DMS114 treated with DMSO at 0.1 percent for 48 hours (cell line): Measurements from ENCODE around the gene FBXW10B.
"Not testable (repeated sequence)": the region's sequence is repeated elsewhere in the genome, so short reads cannot be mapped to it uniquely, and the experiment has no call there.

Source experiments
- DNase-seq: peaks from one replicate; lab custom pipeline; 2025; ENCODE audit not compliant: unreplicated experiment; lab: John Stamatoyannopoulos, UW

Gene FBXW10B, protein sequence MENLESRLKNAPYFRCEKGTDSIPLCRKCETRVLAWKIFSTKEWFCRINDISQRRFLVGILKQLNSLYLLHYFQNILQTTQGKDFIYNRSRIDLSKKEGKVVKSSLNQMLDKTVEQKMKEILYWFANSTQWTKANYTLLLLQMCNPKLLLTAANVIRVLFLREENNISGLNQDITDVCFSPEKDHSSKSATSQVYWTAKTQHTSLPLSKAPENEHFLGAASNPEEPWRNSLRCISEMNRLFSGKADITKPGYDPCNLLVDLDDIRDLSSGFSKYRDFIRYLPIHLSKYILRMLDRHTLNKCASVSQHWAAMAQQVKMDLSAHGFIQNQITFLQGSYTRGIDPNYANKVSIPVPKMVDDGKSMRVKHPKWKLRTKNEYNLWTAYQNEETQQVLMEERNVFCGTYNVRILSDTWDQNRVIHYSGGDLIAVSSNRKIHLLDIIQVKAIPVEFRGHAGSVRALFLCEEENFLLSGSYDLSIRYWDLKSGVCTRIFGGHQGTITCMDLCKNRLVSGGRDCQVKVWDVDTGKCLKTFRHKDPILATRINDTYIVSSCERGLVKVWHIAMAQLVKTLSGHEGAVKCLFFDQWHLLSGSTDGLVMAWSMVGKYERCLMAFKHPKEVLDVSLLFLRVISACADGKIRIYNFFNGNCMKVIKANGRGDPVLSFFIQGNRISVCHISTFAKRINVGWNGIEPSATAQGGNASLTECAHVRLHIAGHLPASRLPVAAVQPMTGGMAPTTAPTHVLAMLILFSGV

DNA sequence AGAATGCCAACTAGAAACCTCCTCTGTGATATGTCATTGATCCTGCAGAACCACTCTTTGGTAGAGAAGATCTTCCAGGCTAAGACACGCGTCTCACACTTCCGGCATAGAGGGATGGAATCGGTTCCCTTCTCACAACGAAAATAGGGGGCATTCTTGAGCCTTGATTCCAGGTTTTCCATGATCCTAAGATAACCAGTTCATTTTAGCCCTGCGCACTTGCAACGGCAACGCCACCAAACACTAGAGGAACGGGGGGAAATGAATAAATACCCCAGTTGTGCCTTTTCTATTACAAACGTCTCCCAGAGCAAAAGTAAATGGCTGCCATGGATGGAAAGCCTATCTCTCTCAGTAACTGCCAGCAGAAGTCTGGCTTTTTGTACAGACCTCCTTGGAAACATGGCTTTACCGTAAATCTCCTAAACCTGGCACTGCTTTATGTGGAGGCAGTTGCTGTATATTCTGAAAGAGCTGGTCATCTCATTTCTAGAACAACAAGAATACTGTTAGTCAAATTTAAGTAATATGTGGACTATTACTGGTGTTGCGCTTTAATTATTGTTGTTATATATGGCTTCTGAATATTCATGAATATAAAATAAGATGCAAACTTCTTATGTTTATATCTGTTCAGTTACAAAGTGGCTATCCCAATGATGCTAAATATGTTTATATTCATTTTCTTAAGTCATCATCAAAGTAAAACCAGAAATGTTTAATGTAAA, at the start of gene FBXW10B:
FBXW10B (minus strand) TSS at position 374 of the 728 bp plus-strand sequence; CDS start at position 182, 192 bp downstream.
- not testable (repeated sequence) for DNase-seq

DNA sequence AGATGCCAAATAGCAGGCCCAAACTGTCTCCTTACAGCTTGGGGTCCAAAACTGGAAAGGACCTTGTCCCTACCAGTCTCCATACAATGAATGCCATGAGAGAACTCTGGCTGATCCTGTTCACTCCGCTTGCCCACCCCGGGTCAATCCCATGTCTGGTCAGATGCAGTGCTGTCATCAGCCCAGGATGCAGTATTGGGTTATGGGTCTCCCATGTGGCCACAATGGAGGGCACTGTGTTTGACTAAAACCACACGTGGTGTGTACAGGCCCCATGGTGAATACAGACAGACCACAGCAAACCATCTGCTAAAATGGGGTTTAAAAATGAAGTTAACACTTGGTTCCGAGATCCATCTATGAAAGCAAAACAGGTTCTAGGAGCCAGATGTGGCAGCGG, 44.2 kb upstream of the FBXW10B start:
- DNase-seq, result no peak

DNA sequence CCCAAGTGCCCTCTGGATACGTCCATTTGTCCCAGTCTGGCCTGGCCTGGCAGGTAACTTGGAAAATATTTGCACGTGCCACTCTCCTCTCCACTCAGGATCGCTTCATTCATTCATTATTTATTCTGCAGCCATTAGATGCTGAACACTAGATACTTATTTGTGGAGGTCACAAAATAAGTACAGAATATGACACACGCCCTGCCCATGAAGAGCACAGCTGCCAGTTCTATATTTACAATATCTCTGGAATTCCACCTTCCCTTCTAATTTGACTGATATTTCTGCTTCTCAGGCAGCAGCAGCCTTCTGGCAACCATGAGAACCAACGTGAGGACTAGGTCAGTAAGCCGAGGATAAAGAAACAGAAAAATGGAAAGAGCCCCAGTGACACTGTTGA, 43.7 kb upstream of the FBXW10B start:
- no peak for DNase-seq

DNA sequence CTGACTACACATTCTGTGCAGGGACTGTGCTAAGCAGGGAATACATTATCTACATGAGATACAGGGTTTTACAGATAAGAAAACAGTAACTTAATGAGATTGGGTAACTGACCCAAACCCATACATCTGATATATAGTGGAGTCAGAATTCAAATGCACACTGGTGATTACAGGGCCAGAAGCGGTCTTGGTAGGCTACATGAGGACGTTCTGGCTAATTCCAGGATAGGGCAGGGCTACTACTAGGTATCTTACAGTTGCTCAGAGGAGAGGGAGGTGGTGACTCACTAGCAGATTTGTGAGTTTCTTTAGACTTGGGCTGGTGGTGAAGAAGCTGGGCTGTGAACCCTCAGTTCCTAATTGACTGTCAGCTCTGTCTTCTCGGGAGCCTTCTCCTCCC, 43.2 kb upstream of the FBXW10B start:
- DNase-seq, result no peak

DNA sequence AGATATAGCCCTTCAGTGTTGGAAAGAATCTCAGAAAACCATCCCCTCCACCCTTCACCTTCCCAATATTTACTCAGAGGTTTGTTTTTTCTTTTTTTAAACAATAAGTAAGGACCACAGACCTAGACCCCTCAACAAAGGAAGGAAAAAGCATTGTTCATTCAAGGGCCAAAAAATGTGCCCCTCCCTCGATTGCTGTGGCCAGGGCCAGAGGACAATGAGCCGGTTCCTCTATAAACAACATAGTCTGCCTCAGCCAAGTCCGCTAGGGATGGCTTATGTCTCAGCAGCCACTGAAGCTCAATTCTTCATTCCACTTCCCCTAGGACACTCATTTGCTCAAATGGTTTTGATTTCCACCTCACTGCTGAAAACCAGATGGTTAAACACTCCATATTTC, 40.6 kb upstream of the FBXW10B start:
- no peak for DNase-seq

DNA sequence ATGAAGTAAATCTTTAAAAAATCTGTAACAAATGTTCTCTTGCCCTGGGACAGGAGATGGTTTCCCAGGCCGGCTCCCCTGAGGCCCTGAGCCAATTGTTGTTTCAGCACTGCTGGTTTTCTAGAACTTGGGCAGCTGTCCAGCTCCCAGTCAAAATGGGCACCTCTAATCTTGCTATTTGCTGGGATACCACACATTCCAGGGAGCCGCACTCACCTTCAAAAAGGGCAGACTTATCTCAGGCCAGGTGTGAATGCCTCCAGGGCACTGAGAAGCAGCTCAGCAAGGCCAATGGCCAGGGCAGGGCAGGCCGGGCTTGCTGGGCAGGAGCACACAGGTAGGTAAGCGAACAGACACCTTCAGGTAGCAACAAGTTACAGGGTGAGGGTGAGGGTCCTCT, 40.2 kb upstream of the FBXW10B start:
- DNase-seq, result no peak

DNA sequence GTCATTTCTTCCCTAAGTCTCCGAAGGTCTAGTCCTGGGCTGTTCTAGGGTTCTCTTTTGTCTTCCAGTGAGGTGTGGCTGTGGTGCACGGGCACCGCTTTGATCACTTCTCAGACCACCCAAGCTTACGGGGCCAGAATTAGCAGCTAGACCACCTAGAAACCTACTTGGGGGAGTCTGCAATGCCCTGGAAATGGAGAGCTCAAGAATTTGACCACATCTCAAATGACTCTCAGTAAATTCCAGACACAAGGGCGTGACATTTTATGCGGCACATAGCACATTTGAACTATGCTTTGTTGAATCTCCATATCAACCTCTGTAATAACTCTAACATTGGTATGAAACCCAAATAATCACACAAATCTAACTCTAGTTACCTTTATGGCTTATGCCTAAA, 39.7 kb upstream of the FBXW10B start:
- DNase-seq, result no peak

DNA sequence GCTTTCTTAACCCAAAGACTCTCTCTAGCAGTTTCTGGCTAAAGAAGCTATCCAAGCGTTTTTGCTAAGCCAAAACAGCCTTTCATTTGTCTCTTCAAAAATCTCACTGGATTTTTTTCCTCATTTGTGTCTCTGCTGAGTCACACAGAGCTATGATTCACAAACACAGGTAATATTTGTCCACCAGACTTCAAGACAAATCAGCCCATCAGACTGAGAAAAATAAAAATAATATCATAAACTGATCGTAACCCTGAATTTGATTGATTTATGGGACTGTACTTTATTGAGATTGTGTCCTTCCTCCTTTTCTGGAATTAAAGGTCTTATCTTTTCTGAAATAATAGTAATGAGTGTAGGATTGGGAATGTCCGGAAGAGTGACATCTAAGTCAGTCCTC, 38.8 kb upstream of the FBXW10B start:
- DNase-seq, result no peak

DNA sequence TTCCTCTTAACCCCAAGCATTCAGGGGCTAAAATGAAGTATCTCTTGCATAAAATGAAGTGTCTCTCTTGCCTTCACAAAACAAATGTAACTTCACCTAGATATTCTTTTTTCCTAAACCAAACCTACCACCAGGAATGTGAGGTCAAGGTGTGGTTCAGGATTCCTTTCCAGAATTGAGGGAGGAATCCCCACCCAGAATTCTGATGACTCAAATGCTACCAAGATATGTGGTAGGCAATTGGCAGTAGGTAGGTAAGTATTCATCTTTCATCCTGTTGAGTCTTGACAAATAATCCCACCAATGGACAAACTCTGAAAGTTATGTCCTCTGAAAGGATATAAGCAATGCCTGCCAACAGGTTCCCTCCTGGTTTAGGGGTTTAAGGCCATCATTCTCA, 38.4 kb upstream of the FBXW10B start:
- DNase-seq, result no peak

DNA sequence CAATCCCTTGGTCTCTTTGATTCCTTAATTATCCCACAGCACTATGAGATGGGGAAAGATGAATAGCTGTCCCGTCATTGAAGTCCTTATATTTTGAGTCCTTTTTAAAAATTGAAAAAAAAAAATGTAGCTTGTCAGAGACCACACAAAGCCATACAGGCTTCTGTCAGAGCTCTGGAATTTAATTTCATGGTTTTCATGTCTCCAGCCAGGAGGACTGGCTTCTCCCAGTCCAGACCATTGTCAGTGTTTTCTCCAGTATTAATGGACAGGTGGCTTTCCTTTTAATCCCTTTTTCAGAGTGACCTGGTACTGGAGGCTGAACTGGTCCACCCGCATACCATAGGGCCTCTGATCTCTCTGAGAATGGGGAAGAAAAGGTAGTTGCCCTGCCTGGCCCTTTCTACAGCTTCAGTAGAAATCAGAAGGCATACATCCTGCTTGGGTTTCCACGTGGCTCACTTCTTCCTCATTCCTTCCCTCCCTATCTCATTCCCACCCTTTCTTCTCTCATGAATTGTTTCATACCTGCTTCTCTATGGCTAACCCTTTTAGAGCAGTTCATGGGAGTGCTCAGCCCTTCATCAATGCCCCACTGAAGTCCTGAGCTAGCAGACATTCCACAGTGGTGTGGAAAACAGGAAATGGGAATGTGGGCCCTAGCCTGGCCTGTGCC, 35.5 kb upstream of the FBXW10B start:
- DNase-seq, result no peak

DNA sequence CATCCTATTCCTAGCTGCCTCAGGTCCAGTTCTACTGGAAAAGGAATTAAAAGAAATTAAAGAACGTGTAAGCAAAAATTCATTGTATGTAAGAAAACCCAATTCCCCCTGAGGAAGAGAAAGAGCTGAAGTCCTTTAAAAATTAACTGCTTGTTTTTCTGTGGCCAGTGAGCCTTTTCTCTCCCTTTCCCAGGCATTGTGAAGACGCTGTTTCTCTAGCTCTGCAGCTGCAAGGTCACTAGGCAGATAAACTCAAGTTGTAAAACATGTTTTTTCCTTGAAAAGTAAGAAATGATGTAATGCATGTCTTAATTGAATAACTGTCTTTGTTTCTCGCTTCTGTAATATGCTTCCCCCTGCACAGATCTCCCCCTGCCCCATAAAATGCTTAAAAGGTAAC, 34.9 kb upstream of the FBXW10B start:
- not testable (repeated sequence) for DNase-seq

DNA sequence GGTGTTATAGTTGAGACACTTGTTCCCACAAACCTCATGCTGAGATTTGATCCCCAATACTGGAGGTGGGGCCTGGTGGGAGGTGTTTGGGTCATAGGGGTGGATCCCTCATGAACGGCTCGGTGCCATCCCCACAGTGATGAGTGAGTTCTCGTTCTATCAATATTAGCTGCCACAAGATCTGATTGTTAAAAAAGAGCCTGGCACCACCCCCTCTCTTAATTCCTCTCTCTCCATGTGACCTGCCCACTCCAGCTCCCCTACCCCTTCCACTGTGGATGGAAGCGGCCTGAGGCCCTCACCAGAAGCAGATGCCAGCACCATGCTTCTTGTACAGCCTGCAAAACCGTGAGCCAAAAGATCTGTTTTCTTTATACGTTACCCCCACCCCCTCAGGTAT, 33.5 kb upstream of the FBXW10B start:
- no peak for DNase-seq

DNA sequence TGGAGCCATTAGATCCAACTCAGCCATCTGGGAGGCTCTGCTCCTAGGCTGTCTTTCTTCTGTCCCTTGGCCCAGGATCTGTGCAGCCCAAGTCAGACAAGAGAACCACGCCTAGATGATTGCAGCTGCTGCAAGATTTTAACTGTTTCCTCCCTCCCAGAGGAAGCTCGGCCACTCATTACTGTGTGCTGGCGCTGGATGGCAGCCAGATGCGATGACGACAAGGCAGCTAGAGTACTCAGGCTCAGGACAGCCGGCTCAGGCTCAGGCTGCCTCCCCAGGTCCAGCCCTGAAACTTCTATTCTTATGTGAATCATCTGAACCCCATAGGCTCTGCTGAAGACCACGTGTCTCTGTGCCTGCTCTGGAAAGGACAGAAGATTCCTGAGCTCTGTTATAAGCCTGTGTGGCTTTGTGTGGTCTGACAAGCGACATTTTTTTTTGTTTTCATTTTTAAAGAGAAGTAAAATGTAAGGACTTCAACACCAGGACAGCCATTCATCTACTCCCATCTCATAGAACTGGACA, 32.1 kb upstream of the FBXW10B start:
- no peak for DNase-seq

DNA sequence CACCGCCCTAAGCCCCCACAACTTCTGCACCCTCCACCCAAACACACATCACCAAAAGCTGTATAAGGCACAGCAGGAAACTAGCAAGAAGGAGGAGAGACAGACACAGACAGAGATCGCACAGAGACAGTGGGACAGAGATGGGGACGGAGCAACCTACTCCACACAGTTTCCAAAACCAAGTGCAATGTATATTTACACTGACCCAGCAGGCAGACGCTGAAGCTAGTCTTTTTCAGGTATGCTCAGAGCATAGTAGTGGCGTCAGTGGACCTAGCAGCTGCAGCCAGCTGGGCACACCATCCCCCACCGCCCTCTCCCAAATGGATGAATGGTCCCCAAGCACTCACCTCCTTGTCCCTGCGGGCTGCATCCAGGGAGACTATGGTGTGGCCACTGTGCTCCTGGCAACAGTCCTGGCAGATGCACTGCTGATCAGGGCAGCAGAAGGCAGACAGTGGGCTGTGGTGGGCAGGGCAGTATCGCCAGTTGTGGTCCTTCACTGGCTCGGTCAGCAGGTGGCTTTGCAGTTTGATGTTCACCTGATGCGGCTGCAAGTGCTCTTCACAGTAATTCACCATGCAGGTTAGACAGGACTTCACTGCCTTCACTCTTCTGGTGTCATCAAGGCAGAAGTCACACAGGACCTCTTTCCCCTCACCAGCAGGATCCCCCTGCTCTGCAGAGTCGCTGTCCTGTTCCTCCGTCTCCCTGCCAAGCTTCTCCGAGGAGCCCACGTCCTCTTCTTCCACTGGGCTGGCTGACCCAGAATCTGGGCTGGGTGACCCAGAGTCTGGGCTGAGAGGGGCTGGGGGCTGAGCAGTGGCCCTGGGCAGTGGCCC, 31.5 kb upstream of the FBXW10B start:
- DNase-seq, result no peak

DNA sequence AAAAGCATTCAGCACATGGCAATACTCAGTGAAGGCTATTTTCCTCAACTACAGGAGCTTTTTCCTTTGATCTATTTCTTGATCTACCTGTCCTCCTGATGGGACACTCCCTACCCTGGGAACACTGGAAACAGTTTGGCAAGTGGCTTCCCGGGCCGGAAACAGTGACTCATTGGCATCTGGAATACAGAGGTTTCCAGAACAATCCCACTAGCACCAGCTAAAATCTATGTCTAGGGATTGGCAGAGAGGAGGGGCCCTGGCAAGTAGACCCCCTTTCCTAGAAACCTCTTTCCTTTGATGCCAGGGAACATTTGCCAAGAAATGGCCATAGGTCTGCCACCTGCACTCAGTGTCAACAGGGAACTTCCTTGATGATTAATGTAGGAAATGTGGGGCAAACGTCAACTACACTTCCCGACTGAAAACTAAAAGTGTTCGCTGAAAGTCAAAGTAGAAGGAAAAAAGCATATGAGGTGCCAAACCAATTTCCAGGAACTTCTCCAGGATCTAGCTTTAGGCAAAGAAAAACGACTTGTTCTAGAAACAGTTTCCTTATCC, 30.4 kb upstream of the FBXW10B start:
- DNase-seq, result no peak

DNA sequence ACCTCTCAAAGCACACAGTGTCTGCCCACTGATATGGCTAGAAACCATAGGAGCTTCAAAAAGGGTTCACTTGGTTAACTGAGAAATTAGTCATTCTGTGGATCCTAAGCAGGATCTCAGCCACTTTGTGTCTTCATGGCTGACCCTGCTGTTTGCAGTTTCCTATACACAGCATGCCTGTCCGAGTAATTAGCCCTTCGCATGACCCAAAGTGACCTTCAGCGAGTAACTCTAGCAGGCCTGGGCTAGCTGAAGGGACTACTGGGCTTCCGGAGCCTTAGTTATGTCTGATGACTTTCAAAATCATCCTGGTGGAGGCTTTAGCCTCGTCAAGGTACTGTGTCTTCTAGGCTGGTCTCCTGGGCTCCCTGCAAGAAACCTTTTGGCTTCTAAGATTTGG, 28.9 kb upstream of the FBXW10B start:
- DNase-seq, result no peak

DNA sequence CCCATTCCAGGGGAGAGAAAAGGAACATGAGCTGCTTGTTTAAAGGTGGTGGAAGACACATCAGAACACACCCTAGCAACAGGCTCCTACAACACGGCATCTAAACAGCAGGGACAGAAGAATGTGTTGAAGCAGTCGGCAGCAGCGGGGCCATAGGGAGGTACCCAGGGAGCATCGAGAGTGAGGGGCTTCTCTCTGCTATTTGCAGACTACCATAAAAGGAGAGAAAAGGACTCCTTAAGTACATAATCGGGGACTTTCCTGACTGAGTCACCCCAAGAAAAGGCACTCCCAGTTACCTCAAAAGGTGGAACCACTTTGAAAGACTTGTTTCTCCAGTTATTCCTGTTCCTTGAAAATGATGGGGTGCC, 26.4 kb upstream of the FBXW10B start:
- DNase-seq, result not testable (repeated sequence)

DNA sequence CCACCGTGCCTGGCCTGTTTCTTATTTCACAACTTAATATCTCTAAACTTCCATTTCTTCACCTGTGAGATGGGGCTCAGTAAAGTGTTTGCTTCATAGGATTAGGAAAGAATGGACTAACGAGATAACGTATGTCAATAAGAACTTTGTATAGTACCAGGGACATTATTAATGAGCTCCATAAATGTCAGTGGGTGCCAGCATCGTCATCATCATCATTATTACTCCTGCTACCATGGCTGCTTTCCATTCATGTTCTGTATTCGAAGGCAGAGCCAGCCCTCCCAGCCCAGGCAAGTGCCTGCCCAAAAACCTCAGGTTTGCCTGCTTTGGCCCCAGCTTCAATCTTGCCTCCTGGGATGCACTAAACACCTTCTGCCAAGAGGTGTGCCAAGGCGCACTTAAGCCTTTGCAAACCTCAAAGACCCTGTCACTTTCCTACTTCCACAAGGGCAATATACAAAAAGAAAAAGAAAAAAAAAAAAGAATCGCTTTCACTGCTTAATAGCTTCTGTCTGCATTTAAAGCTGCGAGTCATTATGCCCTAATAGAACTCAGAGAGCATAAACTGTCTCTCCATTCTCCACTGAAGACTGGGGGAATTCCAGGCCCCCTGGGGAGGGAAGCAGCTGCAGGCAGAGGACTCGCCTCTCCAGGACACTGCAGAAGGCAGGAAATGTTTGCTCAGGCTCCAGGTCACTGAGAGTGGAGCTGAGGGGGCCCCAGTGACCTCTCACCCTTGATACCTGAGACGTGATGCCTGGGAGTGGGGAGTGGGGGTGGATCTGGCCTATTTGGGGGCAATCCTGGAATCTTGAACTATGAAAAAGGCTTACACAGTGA, 25.8 kb upstream of the FBXW10B start:
- not testable (repeated sequence) for DNase-seq
